Measurements from ENCODE around the gene ERICH6B.

The ERICH6B gene

GRCh38 chr13:45576466-45576865 lies 39.1 kb downstream of the ERICH6B start:
- POLR2A ChIA-PET: no interaction called here
- TF ChIP-seq HDGF (IDR thresholded peaks at IDR 0.05; ENCODE audit: borderline replicate concordance): no peak
- no peak for TF ChIP-seq ZNF384 (IDR thresholded peaks at IDR 0.05)
- TF ChIP-seq SUZ12 (IDR thresholded peaks at IDR 0.05): no peak
- no peak for TF ChIP-seq L3MBTL2 (conservative IDR thresholded peaks at IDR 0.05)
- TF ChIP-seq BHLHE40 (IDR thresholded peaks at IDR 0.05; ENCODE audit: borderline replicate concordance): no peak
- TF ChIP-seq PKNOX1 (IDR thresholded peaks at IDR 0.05): no peak
- CTCF ChIA-PET: no interaction called here
- no peak for DNase-seq (ENCODE audit: extremely low spot score)

- TF ChIP-seq BHLHE40 (IDR thresholded peaks at IDR 0.05; ENCODE audit: borderline replicate concordance) (no peak), FOXM1 (IDR thresholded peaks at IDR 0.05; ENCODE audit: borderline replicate concordance) (no peak), PKNOX1 (IDR thresholded peaks at IDR 0.05) (no peak), FOXK2 (IDR thresholded peaks at IDR 0.05) (no peak), SUZ12 (IDR thresholded peaks at IDR 0.05) (no peak), ELF4 (IDR thresholded peaks at IDR 0.05) (no peak), LEF1 (IDR thresholded peaks at IDR 0.05; ENCODE audit: borderline replicate concordance) (no peak), SP1 (IDR thresholded peaks at IDR 0.05) (no peak), FOXA1 (IDR thresholded peaks at IDR 0.05) (no peak), NFRKB (IDR thresholded peaks at IDR 0.05) (no peak), CTBP1 (IDR thresholded peaks at IDR 0.05; ENCODE audit: borderline replicate concordance) (no peak), ZNF384 (IDR thresholded peaks at IDR 0.05) (no peak), L3MBTL2 (conservative IDR thresholded peaks at IDR 0.05) (no peak), ARNT (IDR thresholded peaks at IDR 0.05) (no peak), HDGF (IDR thresholded peaks at IDR 0.05; ENCODE audit: borderline replicate concordance) (no peak), TARDBP (IDR thresholded peaks at IDR 0.05) (no peak)
- ChIA-PET CTCF (no interaction called here), POLR2A (no interaction called here)
- DNase-seq (ENCODE audit: extremely low spot score): no peak
These were observed 39.7 kb downstream of the ERICH6B start for GRCh38 chr13:45575830-45576180.

GRCh38 chr13:45575146-45575829 lies 40.3 kb downstream of the ERICH6B start:
- no peak for TF ChIP-seq SP1 (IDR thresholded peaks at IDR 0.05)
- no peak for TF ChIP-seq FOXK2 (IDR thresholded peaks at IDR 0.05)
- TF ChIP-seq ZNF384 (IDR thresholded peaks at IDR 0.05): no peak
- TF ChIP-seq PKNOX1 (IDR thresholded peaks at IDR 0.05): no peak
- TF ChIP-seq FOXM1 (IDR thresholded peaks at IDR 0.05; ENCODE audit: borderline replicate concordance): no peak
- no peak for TF ChIP-seq FOXA1 (IDR thresholded peaks at IDR 0.05)
- no peak for TF ChIP-seq LEF1 (IDR thresholded peaks at IDR 0.05; ENCODE audit: borderline replicate concordance)
- TF ChIP-seq SUZ12 (IDR thresholded peaks at IDR 0.05): no peak
- no peak for TF ChIP-seq CTBP1 (IDR thresholded peaks at IDR 0.05; ENCODE audit: borderline replicate concordance)
- TF ChIP-seq ELF4 (IDR thresholded peaks at IDR 0.05): no peak
- no peak for TF ChIP-seq BHLHE40 (IDR thresholded peaks at IDR 0.05; ENCODE audit: borderline replicate concordance)
- TF ChIP-seq ARNT (IDR thresholded peaks at IDR 0.05): no peak
- no peak for TF ChIP-seq L3MBTL2 (conservative IDR thresholded peaks at IDR 0.05)
- TF ChIP-seq HDGF (IDR thresholded peaks at IDR 0.05; ENCODE audit: borderline replicate concordance): no peak
- no peak for TF ChIP-seq NFRKB (IDR thresholded peaks at IDR 0.05)
- CTCF ChIA-PET: no interaction called here
- DNase-seq (ENCODE audit: extremely low spot score): no peak
- POLR2A ChIA-PET: no interaction called here

GRCh38 chr13:45565331-45565730 lies 50.2 kb downstream of the ERICH6B start:
- CTCF ChIA-PET: no interaction called here
- POLR2A ChIA-PET: no interaction called here
- TF ChIP-seq SUZ12 (IDR thresholded peaks at IDR 0.05) (no peak), L3MBTL2 (conservative IDR thresholded peaks at IDR 0.05) (no peak), SP1 (IDR thresholded peaks at IDR 0.05) (no peak), ZNF384 (IDR thresholded peaks at IDR 0.05) (no peak)
- DNase-seq (ENCODE audit: extremely low spot score): no peak

- no peak for DNase-seq (ENCODE audit: extremely low spot score)
- no peak for TF ChIP-seq PKNOX1 (IDR thresholded peaks at IDR 0.05)
- TF ChIP-seq HDGF (IDR thresholded peaks at IDR 0.05; ENCODE audit: borderline replicate concordance): no peak
- TF ChIP-seq FOXA1 (IDR thresholded peaks at IDR 0.05): no peak
- TF ChIP-seq ARNT (IDR thresholded peaks at IDR 0.05): no peak
- TF ChIP-seq NFRKB (IDR thresholded peaks at IDR 0.05): no peak
- TF ChIP-seq CTBP1 (IDR thresholded peaks at IDR 0.05; ENCODE audit: borderline replicate concordance): no peak
- no peak for TF ChIP-seq SP1 (IDR thresholded peaks at IDR 0.05)
- TF ChIP-seq ELF4 (IDR thresholded peaks at IDR 0.05): no peak
- TF ChIP-seq FOXM1 (IDR thresholded peaks at IDR 0.05; ENCODE audit: borderline replicate concordance): no peak
- ChIA-PET CTCF (no interaction called here), POLR2A (no interaction called here)
These were observed 51.3 kb downstream of the ERICH6B start for GRCh38 chr13:45564133-45564776.

GRCh38 chr13:45554604-45555109 lies 60.9 kb downstream of the ERICH6B start:
- POLR2A ChIA-PET: no interaction called here

More at GRCh38 chr13:45554604-45555109, 60.9 kb downstream of the ERICH6B start:
- no peak for DNase-seq (ENCODE audit: extremely low spot score)
- CTCF ChIA-PET: no interaction called here
- TF ChIP-seq NFRKB (IDR thresholded peaks at IDR 0.05): no peak
- TF ChIP-seq FOXK2 (IDR thresholded peaks at IDR 0.05): no peak
- TF ChIP-seq FOXA1 (IDR thresholded peaks at IDR 0.05): no peak
- TF ChIP-seq L3MBTL2 (conservative IDR thresholded peaks at IDR 0.05): no peak
- TF ChIP-seq SP1 (IDR thresholded peaks at IDR 0.05): no peak
- TF ChIP-seq ELF4 (IDR thresholded peaks at IDR 0.05): no peak
- no peak for TF ChIP-seq FOXM1 (IDR thresholded peaks at IDR 0.05; ENCODE audit: borderline replicate concordance)
- no peak for TF ChIP-seq LEF1 (IDR thresholded peaks at IDR 0.05; ENCODE audit: borderline replicate concordance)
- no peak for TF ChIP-seq TARDBP (IDR thresholded peaks at IDR 0.05)
- no peak for TF ChIP-seq SUZ12 (IDR thresholded peaks at IDR 0.05)
- TF ChIP-seq HDGF (IDR thresholded peaks at IDR 0.05; ENCODE audit: borderline replicate concordance): no peak
- no peak for TF ChIP-seq BHLHE40 (IDR thresholded peaks at IDR 0.05; ENCODE audit: borderline replicate concordance)
- no peak for TF ChIP-seq CTBP1 (IDR thresholded peaks at IDR 0.05; ENCODE audit: borderline replicate concordance)
- no peak for TF ChIP-seq ZNF384 (IDR thresholded peaks at IDR 0.05)
